Muscle layer of colon (tissue), 2 donors: ENCODE results near the gene CD81.

Source experiments
- H3K27ac ChIP-seq: one replicate; pipeline ENCODE4 v1.7.0; 2013; ENCODE audit warnings: low read depth, mild to moderate bottlenecking, low read length, moderate library complexity
- H3K27me3 ChIP-seq, 2 donors: one replicate each; pipeline ENCODE4 v1.7.0; 2013; ENCODE audit warnings: low read length in 2 of 2, mild to moderate bottlenecking in 2 of 2; ENCODE audit not compliant: insufficient read depth in 2 of 2, control insufficient read depth in 1 of 2
- H3K36me3 ChIP-seq: one replicate; pipeline ENCODE4 v1.7.0; 2013; ENCODE audit warnings: mild to moderate bottlenecking, low read length; ENCODE audit not compliant: insufficient read depth
- H3K4me1 ChIP-seq: one replicate; pipeline ENCODE4 v1.7.0; 2013; ENCODE audit warnings: mild to moderate bottlenecking, low read length; ENCODE audit not compliant: insufficient read depth
- H3K4me3 ChIP-seq, 2 donors: one replicate each; pipeline ENCODE4 v1.7.0; 2013; ENCODE audit warnings: low read length in 2 of 2, low read depth in 1 of 2, mild to moderate bottlenecking in 1 of 2, moderate library complexity in 1 of 2
- H3K9ac ChIP-seq: one replicate; pipeline ENCODE4 v1.7.0; 2013; ENCODE audit warnings: low read length
- H3K9me3 ChIP-seq: one replicate; pipeline ENCODE4 v1.7.0; 2013; ENCODE audit warnings: mild to moderate bottlenecking, low read length
- donor health status: abdominal sarcoma.
- donor health status: Adenocarcinoma of cecum.

CD81 gene

GRCh38 chr11:2440646-2441045, 63.5 kb downstream of the CD81 start:
- Histone ChIP-seq H3K9ac (no peak overlapping the region), H3K36me3 (no peaks in the 10 kb centered on the region), H3K4me3 (no peak overlapping the region), H3K9me3 (no peaks in the 10 kb centered on the region), H3K27me3 (peaks cover 0 to 16% of the 10 kb centered on the region in 2 donors), H3K4me1 (no peaks in the 10 kb centered on the region), H3K27ac (no peak overlapping the region)

DNA sequence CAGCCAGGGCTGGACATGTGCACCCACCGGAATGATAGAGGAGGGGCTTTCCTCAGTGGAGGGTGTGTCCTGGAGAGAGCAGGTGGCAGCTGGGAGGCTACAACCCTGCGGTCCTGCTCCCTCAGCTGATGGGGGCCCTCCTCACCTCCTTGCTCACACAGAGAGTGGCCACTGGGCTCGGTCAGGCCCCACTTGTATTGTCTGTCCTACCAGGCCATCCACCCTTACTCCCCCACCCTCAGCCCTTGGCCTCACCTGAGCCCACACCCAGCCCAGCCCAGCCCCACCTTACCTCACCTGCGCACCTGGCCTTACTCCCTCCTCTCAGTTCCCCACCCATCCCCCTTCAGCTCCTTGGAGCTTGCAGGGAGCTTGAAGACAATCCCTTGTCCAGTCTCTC, 64.1 kb downstream of the CD81 start:
- no peaks in the 10 kb centered on the region for H3K4me1 ChIP-seq
- no peak overlapping the region for H3K27ac ChIP-seq
- peaks cover 0 to 22% of the 10 kb centered on the region in 2 donors for H3K27me3 ChIP-seq
- no peak overlapping the region for H3K9ac ChIP-seq
- H3K4me3 ChIP-seq, result no peak overlapping the region
- H3K9me3 ChIP-seq, result no peaks in the 10 kb centered on the region
- H3K36me3 ChIP-seq, result no peaks in the 10 kb centered on the region

DNA sequence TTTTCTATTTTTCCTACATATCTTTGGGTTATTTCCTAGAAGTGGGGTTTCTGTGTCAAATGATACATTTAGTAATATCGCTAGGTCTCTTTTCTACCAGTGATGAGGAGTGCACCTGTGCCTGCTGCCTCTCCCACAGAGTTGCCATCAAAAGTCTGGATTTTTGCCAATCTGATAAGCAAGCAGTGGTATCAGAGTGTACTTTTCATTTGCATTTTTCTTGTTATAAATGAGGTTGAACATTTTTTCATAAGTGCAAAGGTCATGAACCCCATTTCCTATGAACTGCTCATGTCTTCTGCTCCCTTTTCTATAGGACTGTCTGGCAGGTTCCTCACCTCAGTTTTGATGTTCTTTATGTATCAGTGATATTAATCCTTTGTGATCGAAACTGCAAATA, 65.5 kb downstream of the CD81 start:
- H3K9me3 ChIP-seq, result no peaks in the 10 kb centered on the region
- no peak overlapping the region for H3K27ac ChIP-seq
- no peaks in the 10 kb centered on the region for H3K36me3 ChIP-seq
- H3K27me3 ChIP-seq, result peaks cover 0 to 29% of the 10 kb centered on the region in 2 donors
- H3K4me1 ChIP-seq, result no peaks in the 10 kb centered on the region
- H3K4me3 ChIP-seq, result no peak overlapping the region
- no peak overlapping the region for H3K9ac ChIP-seq

- Histone ChIP-seq H3K9me3 (no peaks in the 10 kb centered on the region), H3K4me1 (no peaks in the 10 kb centered on the region), H3K36me3 (no peaks in the 10 kb centered on the region), H3K9ac (no peak overlapping the region), H3K27ac (no peak overlapping the region), H3K4me3 (no peak overlapping the region), H3K27me3 (peaks cover 0 to 29% of the 10 kb centered on the region in 2 donors)
Observed at GRCh38 chr11:2443406-2443805, 66.3 kb downstream of the CD81 start.

GRCh38 chr11:2443881-2444820, 67.0 kb downstream of the CD81 start, which contains the start of gene TRPM5:
TRPM5 (minus strand) TSS chr11:2444514; CDS start chr11:2423036, 21,478 bp downstream.
- H3K27ac ChIP-seq, result no peak within 1 kb of the TSS

DNA sequence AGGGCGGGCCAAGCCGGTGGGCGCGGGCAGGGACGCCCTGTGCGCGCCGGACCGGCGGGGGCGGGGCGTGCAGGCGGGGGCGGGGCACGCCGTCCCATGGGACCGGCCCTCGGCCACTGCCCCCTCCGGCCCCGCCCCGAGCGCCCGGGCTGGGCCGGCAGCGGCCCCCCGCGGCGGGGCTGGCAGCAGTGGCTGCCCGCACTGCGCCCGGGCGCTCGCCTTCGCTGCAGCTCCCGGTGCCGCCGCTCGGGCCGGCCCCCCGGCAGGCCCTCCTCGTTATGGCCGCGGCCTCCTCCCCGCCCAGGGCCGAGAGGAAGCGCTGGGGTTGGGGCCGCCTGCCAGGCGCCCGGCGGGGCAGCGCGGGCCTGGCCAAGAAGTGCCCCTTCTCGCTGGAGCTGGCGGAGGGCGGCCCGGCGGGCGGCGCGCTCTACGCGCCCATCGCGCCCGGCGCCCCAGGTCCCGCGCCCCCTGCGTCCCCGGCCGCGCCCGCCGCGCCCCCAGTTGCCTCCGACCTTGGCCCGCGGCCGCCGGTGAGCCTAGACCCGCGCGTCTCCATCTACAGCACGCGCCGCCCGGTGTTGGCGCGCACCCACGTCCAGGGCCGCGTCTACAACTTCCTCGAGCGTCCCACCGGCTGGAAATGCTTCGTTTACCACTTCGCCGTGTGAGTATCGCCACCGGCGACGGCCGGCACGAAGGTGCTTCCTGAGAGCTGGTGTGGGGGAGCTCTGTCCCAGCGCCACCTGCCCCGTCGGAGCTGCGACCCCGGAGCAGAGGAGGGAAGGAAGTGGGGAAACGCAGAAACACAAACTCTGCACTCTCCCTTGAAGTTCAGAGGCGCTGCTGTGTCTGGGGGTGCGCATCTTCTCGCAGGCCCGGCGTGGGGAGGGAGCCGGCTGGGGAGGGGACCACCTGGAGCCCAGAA, 68.0 kb downstream of the CD81 start, which contains the start of gene KCNQ1:
KCNQ1 (plus strand) TSS at position 188 of the 925 bp plus-strand sequence; CDS start at position 279, 91 bp downstream.
- Histone ChIP-seq H3K4me1 (no peaks in the 10 kb centered on the region), H3K9me3 (no peaks in the 10 kb centered on the region), H3K4me3 (no peak within 1 kb of the TSS), H3K9ac (no peak within 1 kb of the TSS), H3K27ac (no peak within 1 kb of the TSS), H3K27me3 (peaks cover 0 to 39% of the 10 kb centered on the region in 2 donors), H3K36me3 (no peaks in the 10 kb centered on the region)

More at GRCh38 chr11:2443881-2444820, 67.0 kb downstream of the CD81 start, which contains the start of gene TRPM5:
- Histone ChIP-seq H3K27me3 (peaks cover 0 to 34% of the 10 kb centered on the region in 2 donors), H3K4me3 (no peak within 1 kb of the TSS), H3K36me3 (no peaks in the 10 kb centered on the region), H3K9ac (no peak within 1 kb of the TSS), H3K4me1 (no peaks in the 10 kb centered on the region), H3K9me3 (no peaks in the 10 kb centered on the region)

DNA sequence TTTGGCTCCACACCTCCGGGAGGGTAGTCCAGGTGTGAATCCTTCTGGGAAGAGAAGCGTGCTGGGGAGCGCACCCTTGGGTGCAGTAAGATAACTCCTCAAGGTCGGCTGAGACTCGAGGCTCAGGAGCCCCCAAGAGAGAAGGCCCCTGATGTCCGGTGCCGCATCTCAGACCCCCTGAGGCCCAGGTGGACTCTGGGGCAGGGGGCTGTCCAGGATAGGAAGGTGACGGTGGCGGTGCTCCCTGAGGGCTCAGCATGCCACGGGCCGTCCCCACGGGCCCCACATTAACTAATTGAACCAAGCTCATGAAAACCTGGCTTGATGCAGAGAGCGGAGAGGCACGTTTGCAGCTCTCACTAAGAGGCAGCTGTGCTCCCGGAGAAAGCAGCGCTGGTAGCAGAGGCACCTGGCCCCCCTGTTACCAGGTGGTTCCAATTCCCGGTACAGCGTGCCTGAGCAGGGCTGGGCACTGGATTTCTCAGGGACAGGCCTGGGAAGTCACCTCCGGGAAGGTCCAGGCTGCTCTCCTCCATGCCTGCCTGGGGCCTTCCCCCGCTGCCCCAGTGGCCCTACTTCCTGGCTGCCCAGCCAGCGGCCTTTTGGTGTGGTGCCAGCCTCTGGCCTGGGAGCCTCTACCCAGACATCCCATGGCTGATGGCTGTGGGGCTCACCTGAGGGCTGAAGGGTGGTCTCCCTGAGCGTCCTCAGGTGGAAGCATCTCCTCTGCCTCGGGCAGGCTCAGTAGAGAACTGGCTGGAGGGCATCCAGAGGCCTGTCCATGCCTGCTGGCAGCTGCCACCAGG, 68.8 kb downstream of the CD81 start:
- Histone ChIP-seq H3K4me3 (no peak overlapping the region), H3K36me3 (no peaks in the 10 kb centered on the region), H3K27me3 (peaks cover 0 to 39% of the 10 kb centered on the region in 2 donors), H3K9ac (no peak overlapping the region), H3K4me1 (no peaks in the 10 kb centered on the region), H3K27ac (no peak overlapping the region), H3K9me3 (no peaks in the 10 kb centered on the region)

DNA sequence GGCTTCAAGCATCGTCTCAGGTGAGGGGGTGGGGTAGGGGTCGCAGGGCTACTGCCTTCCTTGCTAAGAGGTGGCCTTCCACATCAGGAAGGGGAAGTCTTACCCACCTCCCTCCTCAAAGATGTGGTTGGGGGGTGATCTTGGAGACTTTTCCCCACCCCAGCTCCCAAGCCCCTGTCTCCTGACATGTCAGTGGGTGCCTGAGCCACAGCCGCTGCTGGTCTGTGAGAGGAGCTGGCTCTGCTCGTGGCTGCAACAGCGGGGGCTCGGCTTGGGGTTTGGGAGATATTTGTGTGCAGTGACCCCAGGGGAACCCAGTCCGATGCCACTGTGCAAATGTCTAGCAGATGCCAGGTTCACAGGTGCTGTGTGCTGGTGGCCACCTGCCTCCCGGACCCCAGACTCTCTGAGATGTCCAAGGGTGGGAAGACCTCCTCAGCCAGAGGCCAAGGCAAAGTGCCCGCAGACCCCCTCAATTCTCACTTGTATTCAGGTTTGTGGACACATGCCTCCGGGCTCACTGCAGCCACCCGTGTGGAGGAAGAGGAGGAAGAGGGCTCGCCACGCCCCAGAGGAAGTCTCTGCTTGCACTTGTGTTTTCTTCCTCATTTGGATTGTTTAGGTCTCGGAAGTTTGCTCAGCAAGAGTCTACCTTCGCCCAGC, 69.6 kb downstream of the CD81 start:
- no peaks in the 10 kb centered on the region for H3K4me1 ChIP-seq
- no peak overlapping the region for H3K27ac ChIP-seq
- no peaks in the 10 kb centered on the region for H3K9me3 ChIP-seq
- no peak overlapping the region for H3K9ac ChIP-seq
- H3K27me3 ChIP-seq, result peaks cover 0 to 39% of the 10 kb centered on the region in 2 donors
- no peak overlapping the region for H3K4me3 ChIP-seq
- H3K36me3 ChIP-seq, result no peaks in the 10 kb centered on the region
